Testis (tissue), 3 donors: Measurements from ENCODE around the gene SGK2. TPM values are rescaled to one million over a fixed set of nuclear protein-coding genes. Genes with fewer than 3 reads are reported as not detected.

Experiments used
- DNase-seq: peaks from one replicate; pipeline ENCODE4 v3.0.0-alpha.2; 2019
- H3K27ac ChIP-seq, 2 donors: fragments of 200-600 bp; sonication (generic); one replicate each; pipeline ENCODE4 v1.5.1; 2019
- H3K27me3 ChIP-seq: fragments of 200-600 bp; sonication (generic); one replicate; pipeline ENCODE4 v1.5.1; 2019
- H3K36me3 ChIP-seq: fragments of 200-600 bp; sonication (generic); one replicate; pipeline ENCODE4 v1.5.1; 2017; ENCODE audit warnings: low read depth; ENCODE audit errors: missing control alignments
- H3K4me1 ChIP-seq: fragments of 200-600 bp; sonication (generic); one replicate; pipeline ENCODE4 v1.5.1; 2019
- H3K4me3 ChIP-seq, 2 donors: fragments of 200-600 bp; sonication (generic); one replicate each; pipeline ENCODE4 v1.5.1; 2017 to 2019
- H3K9me3 ChIP-seq: fragments of 200-600 bp; sonication (generic); one replicate; pipeline ENCODE4 v1.5.1; 2017
- POLR2A ChIP-seq: fragments of 450-650 bp; IDR thresholded peaks from one replicate; pipeline ENCODE4 v1.6.1; 2017; ENCODE audit warnings: antibody characterized with exemption, mild to moderate bottlenecking, moderate library complexity
- WGBS, 2 donors: methylation state at CpG; one replicate each; pipeline ENCODE4 v1.1.5; 2018; 5-methylcytosine and 5-hydroxymethylcytosine counted together
- intact Hi-C: fragments of 100-400 bp; cut with DNase I; formaldehyde crosslinking; loops from one replicate; pipeline ENCODE4 v1.15.1; 2023; ENCODE audit warnings: low total_unique reads
- polyA plus RNA-seq: library from polyadenylated mRNA; stranded (reverse); fragments of 350-450 nt; fragmentation: Illumina TruSeq; extraction: RNeasy Lipid Tissue Mini Kit (QIAGEN cat#74804); gene quantifications from one replicate; pipeline ENCODE4 v1.2.3, GENCODE V29; 2014; ENCODE audit warnings: low read depth, low replicate concordance; ENCODE audit not compliant: insufficient read depth
- total RNA-seq, 2 donors: library from RNA; depleted of rRNA; stranded (reverse); fragments of >200 nt; gene quantifications; one replicate each; pipeline ENCODE4 v1.2.3, GENCODE V29; 2016
- TF ChIP-seq, protein P1 (sequence below), 3 experiments: fragments of 450-650 bp in 2 of 3; fragments of 200-600 bp in 1 of 3; sonication (generic) in 1 of 3; IDR thresholded peaks; one replicate each; pipeline ENCODE4 v1.5.1; 2016 to 2019; ENCODE audit warnings: antibody characterized with exemption in 3 of 3, mild to moderate bottlenecking in 2 of 3, moderate library complexity in 1 of 3

The SGK2 gene
- total and polyA plus RNA-seq, 3 donors from 2014 or later: 1.3 to 8.5 (median 6.2) TPM

DNA sequence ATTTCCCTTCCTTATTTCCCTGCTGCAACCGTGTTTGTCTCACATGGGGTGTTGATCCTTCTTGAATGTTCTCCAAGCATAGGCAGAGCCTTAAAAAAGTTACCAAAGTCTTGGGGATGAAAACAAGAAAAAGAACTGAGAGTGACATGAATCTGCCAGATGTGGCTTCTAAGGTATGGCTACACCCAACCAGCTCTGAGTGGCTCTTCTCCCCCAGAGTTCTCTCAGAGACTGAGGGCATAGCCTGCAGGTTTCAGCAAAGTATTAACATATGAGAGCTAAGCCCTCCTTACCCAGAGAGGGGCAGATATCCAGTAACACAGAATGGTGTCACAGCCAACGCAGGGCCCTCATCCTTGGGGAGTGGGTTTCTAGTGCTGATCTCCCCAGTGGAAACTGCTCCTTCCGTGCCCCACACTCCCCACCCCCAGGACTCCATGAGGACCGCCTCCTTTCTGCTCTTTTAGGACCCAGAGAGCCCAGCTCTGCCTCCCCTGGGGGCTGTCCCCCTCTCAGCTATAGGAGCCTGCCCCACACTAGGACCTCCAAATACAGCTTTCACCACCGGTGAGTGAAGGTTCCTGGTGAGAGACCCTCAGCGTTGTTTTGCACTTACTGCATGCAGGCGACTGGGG lies 23.3 kb upstream of the SGK2 start:
- Histone ChIP-seq H3K9me3 (no peaks in the 10 kb centered on the region), H3K27ac (no peak overlapping the region), H3K4me3 (no peak overlapping the region), H3K27me3 (no peaks in the 10 kb centered on the region), H3K4me1 (peaks cover 4% of the 10 kb centered on the region), H3K36me3 (no peaks in the 10 kb centered on the region)
- TF ChIP-seq, protein P1, sequence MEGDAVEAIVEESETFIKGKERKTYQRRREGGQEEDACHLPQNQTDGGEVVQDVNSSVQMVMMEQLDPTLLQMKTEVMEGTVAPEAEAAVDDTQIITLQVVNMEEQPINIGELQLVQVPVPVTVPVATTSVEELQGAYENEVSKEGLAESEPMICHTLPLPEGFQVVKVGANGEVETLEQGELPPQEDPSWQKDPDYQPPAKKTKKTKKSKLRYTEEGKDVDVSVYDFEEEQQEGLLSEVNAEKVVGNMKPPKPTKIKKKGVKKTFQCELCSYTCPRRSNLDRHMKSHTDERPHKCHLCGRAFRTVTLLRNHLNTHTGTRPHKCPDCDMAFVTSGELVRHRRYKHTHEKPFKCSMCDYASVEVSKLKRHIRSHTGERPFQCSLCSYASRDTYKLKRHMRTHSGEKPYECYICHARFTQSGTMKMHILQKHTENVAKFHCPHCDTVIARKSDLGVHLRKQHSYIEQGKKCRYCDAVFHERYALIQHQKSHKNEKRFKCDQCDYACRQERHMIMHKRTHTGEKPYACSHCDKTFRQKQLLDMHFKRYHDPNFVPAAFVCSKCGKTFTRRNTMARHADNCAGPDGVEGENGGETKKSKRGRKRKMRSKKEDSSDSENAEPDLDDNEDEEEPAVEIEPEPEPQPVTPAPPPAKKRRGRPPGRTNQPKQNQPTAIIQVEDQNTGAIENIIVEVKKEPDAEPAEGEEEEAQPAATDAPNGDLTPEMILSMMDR (IDR thresholded peaks at IDR 0.05): no peak
- DNase-seq: no peak
- intact Hi-C loops: no loop called here
- WGBS, 2 donors: 87 to 89% methylated on average over 7 of the region's 7 CpGs

DNA sequence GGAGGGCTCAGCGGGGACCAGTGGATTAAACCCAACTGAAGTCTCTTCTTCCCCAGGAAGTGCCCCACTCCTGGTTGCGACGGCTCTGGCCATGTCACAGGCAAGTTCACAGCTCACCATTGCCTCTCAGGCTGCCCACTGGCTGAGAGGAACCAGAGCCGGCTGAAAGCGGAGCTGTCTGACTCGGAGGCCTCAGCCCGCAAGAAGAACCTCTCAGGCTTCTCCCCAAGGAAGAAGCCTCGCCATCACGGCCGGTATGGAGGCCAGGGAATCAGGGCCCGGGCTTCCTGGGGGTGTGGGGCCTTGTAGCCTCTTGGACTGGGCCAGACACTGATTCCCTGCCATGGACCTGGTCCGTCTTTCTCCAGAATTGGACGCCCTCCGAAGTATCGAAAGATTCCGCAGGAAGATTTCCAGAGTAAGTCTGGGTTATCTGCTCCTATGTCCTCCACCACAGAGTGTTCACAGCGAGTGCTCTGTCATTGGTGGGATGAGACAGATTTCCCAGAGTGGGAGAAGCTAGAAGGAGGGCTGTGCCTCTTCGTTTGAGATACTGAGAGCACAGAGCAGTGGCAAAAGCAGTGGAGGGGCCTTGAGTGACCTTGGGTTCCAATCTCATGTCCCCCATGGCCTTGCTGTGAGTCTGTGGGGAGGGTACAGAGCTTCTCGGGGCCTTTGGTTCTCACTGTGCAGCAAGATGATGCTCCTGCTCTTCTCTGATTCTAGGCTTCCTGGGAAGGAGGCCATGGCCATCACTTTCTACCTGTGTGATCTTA lies 22.6 kb upstream of the SGK2 start:
- DNase-seq: no peak
- intact Hi-C loops: no loop called here
- H3K4me1 ChIP-seq: peaks cover 4% of the 10 kb centered on the region
- H3K9me3 ChIP-seq: no peaks in the 10 kb centered on the region
- no peak overlapping the region for H3K27ac ChIP-seq
- no peak overlapping the region for H3K4me3 ChIP-seq
- no peaks in the 10 kb centered on the region for H3K27me3 ChIP-seq
- 63 to 79% methylated on average over 8 to 19 of the region's 19 CpGs for WGBS, 2 donors
- TF ChIP-seq, protein P1 (IDR thresholded peaks at IDR 0.05): no peak
- no peak for TF ChIP-seq POLR2A
- no peaks in the 10 kb centered on the region for H3K36me3 ChIP-seq

DNA sequence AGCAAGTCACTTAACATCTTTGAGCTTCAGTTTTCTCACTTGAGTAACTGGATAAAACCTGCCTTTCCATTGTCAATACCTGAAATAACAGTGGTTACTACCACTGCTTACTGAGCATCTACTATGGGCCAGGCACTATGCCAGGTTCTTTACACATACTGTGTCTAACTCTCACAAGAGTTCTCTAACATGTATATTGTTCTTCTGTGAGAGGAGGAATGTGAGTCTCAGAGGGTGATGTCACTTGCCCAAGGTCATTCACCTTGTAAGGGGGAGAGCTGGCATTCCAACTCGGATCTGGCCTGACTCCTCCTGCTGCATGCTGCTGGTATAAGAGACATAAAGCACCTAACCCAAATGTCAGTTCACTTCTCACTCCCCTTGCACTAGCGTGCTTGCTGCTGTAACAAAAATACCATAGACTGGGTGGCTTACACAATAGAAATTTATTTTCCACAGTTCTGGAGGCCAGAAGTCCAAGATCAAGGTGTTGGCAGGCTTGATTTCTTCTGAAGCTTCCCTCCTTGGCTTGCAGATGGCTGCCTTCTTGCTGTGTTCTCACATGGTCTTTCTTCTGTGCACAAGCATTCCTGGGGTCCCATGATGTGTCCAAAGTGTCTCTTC lies 21.9 kb upstream of the SGK2 start:
- intact Hi-C loops: no loop called here
- H3K36me3 ChIP-seq: no peaks in the 10 kb centered on the region

DNA sequence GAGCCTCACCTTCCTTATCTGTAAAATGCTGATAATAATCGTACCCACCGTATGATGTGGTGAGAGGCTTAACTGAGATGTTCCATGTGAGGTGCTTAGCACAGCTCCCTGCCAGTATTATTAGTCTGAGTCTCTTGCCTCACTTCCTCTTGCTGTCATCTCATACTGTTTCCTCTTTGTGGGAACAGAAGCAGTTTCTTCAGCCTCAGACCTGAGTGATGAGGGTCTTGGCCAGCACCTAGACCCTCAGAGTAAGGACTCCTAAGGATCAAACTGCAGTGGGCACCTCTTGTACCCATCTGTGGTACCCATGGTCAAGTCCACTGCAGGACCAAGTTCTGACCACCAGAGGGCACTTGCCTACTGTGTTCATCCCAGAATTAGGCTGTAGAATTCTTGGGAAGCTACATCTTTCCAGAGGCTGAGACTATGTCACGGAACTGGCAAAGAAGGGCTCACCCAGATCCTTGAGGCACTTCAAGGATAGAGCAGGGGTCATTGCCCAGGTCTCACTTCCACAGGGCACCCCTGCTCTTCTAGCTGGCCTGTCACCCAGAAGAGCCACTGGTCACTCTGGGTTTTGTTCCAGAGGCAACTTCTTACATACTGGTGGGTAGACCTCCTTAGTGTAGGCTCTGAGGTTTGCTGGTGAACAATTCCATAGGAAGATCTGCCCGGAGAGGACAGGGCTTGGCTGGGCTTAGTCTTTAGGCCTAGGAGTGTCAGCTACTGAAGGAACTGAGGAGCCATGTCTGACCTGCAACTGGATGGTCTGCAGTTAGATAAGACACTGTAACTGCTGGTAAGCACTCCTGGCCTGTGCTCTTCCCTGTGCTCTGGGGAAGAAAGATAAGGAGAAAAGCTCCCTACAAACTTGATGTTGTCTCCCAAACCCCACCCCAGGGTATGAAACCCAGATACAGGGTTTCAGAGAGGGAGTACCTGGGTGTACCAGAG lies 20.6 kb upstream of the SGK2 start:
- peaks cover 4% of the 10 kb centered on the region for H3K4me1 ChIP-seq
- no peaks in the 10 kb centered on the region for H3K27me3 ChIP-seq
- no peak overlapping the region for H3K27ac ChIP-seq
- intact Hi-C loops: no loop called here
- H3K4me3 ChIP-seq: no peak overlapping the region
- TF ChIP-seq, protein P1 (IDR thresholded peaks at IDR 0.05): peak; percentile 89 to 90 (median 90)
- no peak for TF ChIP-seq POLR2A
- 49 to 55% methylated on average over 3 to 4 of the region's 4 CpGs for WGBS, 2 donors
- no peaks in the 10 kb centered on the region for H3K36me3 ChIP-seq
- H3K9me3 ChIP-seq: no peaks in the 10 kb centered on the region
- DNase-seq: peak; percentile 90

More for the DNA sequence above, 21.9 kb upstream of the SGK2 start:
- no peak overlapping the region for H3K4me3 ChIP-seq
- H3K9me3 ChIP-seq: no peaks in the 10 kb centered on the region
- peaks cover 4% of the 10 kb centered on the region for H3K4me1 ChIP-seq
- 52 to 65% methylated on average over 2 of the region's 2 CpGs for WGBS, 2 donors
- TF ChIP-seq, protein P1 (IDR thresholded peaks at IDR 0.05): no peak
- no peak for TF ChIP-seq POLR2A
- no peak overlapping the region for H3K27ac ChIP-seq
- peak; percentile 59 for DNase-seq
- no peaks in the 10 kb centered on the region for H3K27me3 ChIP-seq
